GM23248 (cell line): ENCODE results near the gene TSPAN1.

Source experiments
- EZH2 ChIP-seq: fragments of 200-600 bp; sonication (generic); IDR thresholded peaks from 2 replicates; pipeline ENCODE4 v1.6.1; 2018; ENCODE audit warnings: antibody characterized with exemption, mild to moderate bottlenecking; ENCODE audit not compliant: insufficient read depth, poor library complexity, severe bottlenecking
- EZH2phosphoT487 ChIP-seq: fragments of 200-600 bp; sonication (generic); IDR thresholded peaks from 2 replicates; pipeline ENCODE4 v1.6.1; 2018; ENCODE audit warnings: antibody characterized with exemption, moderate library complexity, mild to moderate bottlenecking, low read depth; ENCODE audit not compliant: insufficient read depth

GRCh38 chr1:46206399-46206798 is 31.5 kb downstream of the TSPAN1 start:
- no peak for TF ChIP-seq EZH2
- TF ChIP-seq EZH2phosphoT487: no peak
